NCI-H187 treated with DMSO at 0.1 percent for 48 hours (cell line): ENCODE data around the gene CROCC.
"Not testable (repeated sequence)": the region's sequence is repeated elsewhere in the genome, so short reads cannot be mapped to it uniquely, and the experiment has no call there.

Source experiments
- DNase-seq: peaks from one replicate; lab custom pipeline; 2025; lab: John Stamatoyannopoulos, UW

CROCC gene

DNA sequence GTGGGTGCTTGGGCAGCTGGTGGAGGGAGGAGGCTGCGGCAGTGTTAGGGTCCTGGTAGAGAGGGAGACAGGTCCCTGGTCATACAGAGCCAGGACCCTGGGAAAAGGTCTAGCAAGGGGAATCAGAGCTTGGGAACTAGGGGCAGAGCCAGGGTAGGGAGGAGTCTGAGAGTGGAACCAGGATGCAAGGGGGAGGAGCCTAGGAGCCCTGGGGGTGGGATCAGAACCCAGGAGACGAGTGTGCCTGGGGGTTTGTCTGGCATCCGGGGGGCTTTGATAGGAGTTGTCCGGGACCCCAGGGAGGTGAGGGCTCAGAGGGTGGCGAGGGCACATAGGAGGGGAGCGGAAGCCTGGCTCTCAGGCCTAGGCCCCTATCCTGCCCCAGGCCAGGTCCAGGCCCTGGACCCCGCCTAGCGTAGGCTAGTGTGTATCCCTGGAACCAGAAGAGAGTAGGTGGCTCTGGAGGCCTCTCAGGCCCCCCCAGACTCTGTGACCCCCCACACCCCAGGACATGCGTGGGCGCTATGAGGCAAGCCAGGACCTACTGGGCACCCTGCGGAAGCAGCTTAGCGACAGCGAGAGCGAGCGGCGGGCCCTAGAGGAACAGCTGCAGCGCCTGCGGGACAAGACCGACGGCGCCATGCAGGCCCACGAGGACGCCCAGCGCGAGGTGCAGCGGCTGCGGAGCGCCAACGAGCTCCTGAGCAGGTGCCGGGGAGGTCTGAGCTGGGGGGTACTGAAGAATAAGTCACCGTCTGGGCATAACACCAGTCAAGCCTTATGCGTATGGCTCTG lies 17.9 kb downstream of the CROCC start:
- DNase-seq, result not testable (repeated sequence)

DNA sequence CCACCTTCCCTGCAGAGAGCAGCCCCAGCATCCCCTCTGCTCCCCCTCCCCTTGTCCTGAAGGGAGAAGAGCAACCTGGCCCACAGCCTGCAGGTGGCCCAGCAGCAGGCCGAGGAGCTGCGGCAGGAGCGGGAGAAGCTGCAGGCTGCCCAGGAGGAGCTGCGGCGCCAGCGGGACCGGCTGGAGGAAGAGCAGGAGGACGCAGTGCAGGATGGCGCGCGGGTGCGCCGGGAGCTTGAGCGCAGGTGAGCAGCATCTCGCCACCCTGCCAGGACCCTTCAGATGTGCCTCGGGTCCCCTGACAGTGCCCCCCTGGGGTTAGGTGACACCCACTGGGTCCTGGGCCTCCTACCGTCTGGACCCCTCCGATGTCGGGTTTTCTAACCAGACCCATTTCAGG lies 22.3 kb downstream of the CROCC start:
- no peak for DNase-seq

- DNase-seq, result not testable (repeated sequence)
Measured at GRCh38 chr1:16945512-16945911, 23.8 kb downstream of the CROCC start.

- not testable (repeated sequence) for DNase-seq
Measured at GRCh38 chr1:16946185-16946584, 24.5 kb downstream of the CROCC start.

DNA sequence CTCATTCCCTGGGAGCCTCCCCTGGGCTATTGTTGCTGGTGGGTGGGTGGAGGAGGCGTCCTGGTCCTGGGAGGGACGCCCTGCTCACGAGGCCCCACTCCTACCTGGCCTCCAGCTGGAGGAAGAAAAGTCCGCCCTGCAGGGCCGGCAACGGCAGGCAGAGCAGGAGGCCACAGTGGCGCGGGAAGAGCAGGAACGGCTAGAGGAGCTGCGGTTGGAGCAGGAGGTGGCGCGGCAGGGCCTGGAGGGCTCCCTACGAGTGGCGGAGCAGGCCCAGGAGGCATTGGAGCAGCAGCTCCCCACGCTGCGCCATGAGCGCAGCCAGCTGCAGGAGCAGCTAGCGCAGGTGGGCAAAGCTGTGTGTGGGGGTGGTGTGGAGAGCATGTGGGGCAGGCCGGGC lies 24.9 kb downstream of the CROCC start:
- DNase-seq, result no peak

- peak; percentile 83 for DNase-seq
Measured at GRCh38 chr1:16948282-16948891, 26.7 kb downstream of the CROCC start.

DNA sequence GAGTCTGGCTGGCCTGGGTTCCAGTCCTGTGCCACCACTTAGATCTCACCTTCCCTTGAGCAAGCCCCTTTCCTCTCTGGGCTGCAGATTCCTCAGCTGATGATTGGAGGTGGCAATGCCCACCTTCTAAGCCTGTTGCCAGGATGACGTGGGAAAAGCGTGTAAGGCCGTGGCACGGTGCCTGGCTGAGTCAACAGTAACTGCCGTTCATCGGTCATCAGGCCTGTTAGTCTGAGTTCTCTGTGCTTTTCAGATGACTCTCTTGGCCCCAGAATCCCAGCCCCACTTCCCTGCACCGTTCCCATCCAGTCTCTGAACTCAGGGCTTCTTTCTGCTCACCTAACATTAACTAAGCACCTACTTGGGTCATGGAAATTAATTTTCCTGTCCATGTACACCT lies 27.3 kb downstream of the CROCC start:
- not testable (repeated sequence) for DNase-seq

- not testable (repeated sequence) for DNase-seq
Measured at GRCh38 chr1:16952376-16952775, 30.6 kb downstream of the CROCC start.

GRCh38 chr1:16954579-16954978 lies 32.8 kb downstream of the CROCC start:
- no peak for DNase-seq

DNA sequence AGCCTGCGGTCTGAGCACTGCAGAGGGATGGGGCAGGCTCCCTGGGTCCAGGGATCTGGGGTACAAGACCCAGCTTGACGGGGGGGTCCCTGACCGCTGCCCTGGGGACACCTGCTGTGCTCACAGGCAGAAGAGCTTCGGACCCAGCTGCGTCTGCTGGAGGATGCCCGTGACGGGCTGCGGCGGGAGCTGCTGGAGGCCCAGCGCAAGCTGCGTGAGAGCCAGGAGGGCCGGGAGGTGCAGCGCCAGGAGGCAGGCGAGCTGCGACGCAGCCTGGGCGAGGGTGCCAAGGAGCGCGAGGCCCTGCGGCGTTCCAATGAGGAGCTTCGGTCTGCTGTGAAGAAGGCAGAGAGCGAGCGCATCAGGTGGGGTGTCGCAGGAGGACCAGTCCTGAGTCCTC lies 33.5 kb downstream of the CROCC start:
- DNase-seq, result no peak

DNA sequence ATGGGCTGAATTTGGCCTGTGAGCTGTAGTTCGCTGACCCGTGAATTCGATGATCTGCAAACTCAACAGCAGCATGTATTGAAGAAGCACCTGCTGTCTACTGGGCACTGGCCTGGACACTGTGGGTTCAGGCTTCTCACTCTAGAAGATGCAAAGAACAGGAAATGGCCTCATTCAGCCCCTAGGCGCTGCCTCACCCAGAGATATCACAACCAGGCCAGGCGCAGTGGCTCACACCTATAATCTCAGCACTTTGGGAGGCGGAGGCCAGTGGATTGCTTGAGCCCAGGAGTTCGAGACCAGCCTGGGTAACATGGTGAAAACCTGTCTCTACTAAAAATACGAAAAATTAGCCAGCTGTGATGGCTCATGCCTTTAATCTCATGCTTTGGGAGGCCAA lies 35.0 kb downstream of the CROCC start:
- no peak for DNase-seq

DNA sequence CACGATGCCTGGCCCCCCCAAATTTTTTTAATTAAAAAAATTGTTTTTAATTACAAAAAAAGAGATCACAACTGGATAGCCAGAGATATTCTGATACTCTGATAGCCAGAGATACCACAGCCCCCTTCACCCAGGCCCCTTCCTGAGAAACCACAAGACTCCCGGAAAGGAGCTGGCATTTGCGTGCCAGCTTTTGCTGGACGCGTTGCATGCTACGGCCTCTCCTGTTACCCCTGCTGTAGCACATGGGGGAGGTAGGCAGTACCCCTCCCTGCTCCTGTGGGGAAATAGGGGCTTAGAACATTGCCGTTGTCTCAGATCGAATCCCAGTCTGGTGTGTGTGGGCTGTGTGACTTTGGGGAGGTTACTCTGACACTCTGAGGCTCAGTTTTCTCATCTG lies 36.0 kb downstream of the CROCC start:
- DNase-seq, result no peak

DNA sequence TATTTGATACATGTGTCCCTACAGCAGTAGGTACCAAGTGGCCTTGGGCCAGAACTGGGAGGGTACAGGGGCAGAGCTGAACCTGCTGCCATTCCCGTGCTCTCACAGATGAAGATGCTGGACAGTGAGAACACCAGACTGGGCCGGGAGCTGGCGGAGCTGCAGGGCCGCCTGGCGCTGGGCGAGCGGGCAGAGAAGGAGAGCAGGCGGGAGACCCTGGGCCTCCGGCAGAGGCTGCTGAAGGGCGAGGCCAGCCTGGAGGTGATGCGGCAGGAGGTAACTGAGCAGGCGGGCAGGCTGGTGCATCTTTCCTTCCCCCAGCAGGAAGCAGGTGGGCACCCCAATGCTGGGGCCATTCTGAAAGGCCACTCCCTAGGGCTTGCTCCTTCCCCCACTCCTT lies 36.7 kb downstream of the CROCC start:
- no peak for DNase-seq

DNA sequence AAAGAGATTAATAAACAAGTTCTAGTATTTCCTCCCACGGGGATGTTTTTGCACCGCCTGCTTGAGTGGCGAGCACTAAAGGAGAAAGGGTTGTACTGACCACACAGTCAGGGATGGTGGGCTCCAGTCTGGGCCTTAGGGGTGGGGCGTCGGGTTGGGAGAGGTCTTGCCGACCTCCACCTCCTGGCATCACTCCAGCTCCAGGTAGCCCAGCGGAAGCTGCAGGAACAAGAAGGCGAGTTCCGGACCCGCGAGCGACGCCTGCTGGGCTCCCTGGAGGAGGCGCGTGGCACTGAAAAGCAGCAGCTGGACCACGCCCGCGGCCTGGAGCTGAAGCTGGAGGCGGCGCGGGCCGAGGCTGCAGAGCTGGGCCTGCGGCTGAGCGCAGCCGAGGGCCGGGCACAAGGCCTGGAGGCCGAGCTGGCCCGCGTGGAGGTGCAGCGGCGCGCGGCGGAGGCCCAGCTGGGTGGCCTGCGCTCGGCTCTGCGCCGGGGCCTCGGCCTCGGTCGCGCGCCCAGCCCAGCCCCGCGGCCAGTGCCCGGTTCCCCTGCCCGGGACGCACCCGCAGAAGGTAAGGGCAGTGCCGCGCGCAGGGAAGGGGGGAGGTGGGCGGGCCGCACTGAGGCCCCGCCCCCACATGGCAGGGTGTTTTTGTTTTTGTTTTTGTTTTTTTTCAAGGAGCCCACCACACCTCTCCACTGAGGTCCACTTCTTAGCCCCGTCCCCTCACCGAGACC lies 39.0 kb downstream of the CROCC start:
- no peak for DNase-seq

- DNase-seq, result no peak
Measured at GRCh38 chr1:16961297-16962133, 39.8 kb downstream of the CROCC start.

- DNase-seq, result not testable (repeated sequence)
Measured at GRCh38 chr1:16964169-16964568, 42.4 kb downstream of the CROCC start.

DNA sequence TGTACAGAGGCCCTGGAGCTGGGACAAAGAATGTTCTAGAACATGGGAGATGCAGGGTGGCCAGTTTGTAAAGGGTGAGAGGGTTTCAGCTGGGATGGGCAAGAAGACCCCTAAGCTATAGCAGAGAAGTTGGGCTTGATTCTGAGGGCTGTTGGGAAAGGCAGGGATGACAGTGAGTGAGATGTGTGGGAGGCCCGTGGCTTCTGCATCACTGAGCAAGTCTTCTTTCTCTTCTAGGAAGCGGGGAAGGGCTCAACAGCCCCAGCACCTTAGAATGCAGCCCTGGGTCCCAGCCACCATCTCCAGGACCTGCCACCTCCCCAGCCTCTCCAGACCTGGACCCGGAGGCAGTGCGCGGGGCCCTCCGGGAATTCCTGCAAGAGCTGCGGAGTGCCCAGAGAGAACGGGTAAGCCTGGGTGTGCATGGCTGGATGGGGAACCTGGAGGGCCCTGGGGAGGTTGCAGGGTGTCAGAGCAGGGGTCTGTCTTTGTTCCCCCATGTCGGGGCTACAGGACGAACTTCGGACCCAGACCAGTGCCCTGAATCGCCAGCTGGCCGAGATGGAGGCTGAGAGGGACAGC lies 43.8 kb downstream of the CROCC start:
- DNase-seq, result no peak

- no peak for DNase-seq
Measured at GRCh38 chr1:16966282-16966681, 44.6 kb downstream of the CROCC start.

DNA sequence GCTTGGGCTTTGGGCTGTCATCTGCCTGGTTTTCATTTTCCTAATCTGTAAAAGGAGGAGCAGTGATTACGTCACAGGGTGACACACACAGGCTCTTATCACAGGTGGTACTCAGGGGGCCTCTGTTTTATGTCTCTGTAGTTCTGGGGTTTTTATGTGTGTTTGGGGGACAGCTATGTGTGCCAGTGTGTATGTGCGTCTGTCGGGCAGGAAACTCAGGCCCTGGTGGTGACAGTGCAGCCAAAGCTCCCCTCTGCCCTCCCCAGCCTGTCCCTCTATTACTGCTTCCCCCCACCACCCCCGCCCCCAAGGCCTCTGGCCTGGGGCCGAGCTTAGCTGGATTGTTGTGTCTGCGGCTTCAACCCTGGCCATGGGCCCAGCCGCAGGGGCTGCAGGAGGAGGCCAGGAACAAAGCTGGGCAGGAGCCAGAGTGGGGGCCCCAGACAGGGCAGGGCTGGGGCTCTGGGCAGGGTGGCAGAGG lies 45.4 kb downstream of the CROCC start:
- no peak for DNase-seq

- no peak for DNase-seq
Measured at GRCh38 chr1:16967962-16968361, 46.2 kb downstream of the CROCC start.

DNA sequence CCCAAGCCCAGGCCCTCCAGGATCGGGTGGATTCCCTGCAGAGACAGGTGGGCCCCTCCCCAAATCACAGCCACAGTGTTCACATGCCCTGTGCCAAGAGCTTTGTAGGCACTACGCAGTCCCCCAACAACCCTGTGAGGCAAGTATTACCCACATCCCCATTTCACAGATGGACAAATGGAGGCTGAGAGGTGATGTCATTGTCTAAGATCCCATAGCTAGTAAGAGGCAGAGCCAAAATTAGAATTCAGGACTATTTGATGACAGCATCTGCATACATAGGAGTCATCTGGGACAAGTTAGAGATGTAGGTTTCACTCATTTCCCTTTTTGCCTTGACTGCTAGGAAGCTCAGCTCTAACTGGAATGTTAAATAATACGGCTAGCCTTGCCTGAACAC lies 46.6 kb downstream of the CROCC start:
- no peak for DNase-seq
